ENCODE measurements around the gene AP2B1. TPM values are rescaled to one million over a fixed set of nuclear protein-coding genes. Genes with fewer than 3 reads are reported as not detected.

Gene AP2B1
- total RNA-seq, 3 donors from 2014 or later: 78.4 to 91.9 (median 88.5) TPM

DNA sequence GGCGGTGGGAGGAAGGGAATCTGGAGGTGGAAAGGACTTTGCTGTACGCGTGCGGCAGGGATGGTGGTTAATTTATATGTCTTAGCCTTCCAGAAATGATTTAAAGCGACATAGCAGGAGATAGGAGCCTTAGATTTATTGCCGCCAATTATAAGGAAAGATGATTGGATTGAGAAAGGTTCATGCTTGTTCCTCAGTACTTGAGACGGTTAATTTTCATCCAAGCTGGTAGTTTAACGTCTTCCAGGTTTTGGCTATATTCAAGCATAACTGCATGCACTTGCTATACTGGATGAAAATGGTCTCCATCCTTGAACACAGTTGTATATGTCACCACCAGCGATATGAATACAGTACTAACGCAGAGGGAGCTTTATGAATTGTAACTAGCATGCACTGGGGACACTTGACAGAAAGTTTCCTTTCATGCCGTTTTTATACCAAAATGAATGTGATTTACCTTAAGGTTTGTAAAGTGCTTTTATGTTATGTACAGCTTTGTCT, 8.1 kb upstream of the AP2B1 start:
- Histone ChIP-seq H3K27me3 (no peaks in the 10 kb centered on the region), H3K9me3 (no peaks in the 10 kb centered on the region), H3K36me3 (no peaks in the 10 kb centered on the region), H3K4me3 (peak overlapping the region; percentile 74 to 81 (median 80)), H3K27ac (peak overlapping the region; percentile 83 to 92), H3K4me1 (peaks cover 0 to 6% of the 10 kb centered on the region in 2 donors)
- TF ChIP-seq POLR2A (IDR thresholded peaks at IDR 0.05) (no peak), POLR2AphosphoS5 (IDR thresholded peaks at IDR 0.05) (no peak)
- TF ChIP-seq, protein P1, sequence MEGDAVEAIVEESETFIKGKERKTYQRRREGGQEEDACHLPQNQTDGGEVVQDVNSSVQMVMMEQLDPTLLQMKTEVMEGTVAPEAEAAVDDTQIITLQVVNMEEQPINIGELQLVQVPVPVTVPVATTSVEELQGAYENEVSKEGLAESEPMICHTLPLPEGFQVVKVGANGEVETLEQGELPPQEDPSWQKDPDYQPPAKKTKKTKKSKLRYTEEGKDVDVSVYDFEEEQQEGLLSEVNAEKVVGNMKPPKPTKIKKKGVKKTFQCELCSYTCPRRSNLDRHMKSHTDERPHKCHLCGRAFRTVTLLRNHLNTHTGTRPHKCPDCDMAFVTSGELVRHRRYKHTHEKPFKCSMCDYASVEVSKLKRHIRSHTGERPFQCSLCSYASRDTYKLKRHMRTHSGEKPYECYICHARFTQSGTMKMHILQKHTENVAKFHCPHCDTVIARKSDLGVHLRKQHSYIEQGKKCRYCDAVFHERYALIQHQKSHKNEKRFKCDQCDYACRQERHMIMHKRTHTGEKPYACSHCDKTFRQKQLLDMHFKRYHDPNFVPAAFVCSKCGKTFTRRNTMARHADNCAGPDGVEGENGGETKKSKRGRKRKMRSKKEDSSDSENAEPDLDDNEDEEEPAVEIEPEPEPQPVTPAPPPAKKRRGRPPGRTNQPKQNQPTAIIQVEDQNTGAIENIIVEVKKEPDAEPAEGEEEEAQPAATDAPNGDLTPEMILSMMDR (IDR thresholded peaks at IDR 0.05): no peak
- intact Hi-C loops (cut with DNase I; ENCODE audit: low total_unique reads): no loop called here
- DNase-seq (ENCODE audit: low spot score in 2 of 2): no peak

DNA sequence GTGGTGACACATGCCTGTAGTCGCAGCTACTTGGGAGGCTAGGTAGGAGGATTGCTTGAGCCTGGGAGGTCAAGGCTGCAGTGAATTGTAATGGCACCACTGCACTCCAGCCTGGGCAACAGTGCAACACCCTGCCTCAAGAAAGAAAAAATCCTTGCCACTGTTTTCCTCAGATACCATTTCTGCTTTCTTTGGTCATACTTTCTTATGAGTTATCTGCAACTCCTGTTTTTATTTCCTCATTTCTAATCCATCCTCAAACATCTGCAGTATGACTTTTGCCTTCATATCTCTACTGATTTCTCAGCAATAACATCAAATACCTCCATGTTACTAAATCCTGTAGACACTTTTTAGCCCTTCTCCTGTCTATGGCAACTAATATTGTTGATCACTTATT, 3.1 kb upstream of the AP2B1 start:
- H3K9me3 ChIP-seq: no peaks in the 10 kb centered on the region
- no peaks in the 10 kb centered on the region for H3K27me3 ChIP-seq
- no peak for DNase-seq (ENCODE audit: low spot score in 2 of 2)
- H3K4me1 ChIP-seq: no peaks in the 10 kb centered on the region
- no peak for TF ChIP-seq POLR2A (IDR thresholded peaks at IDR 0.05)
- TF ChIP-seq, protein P1 (IDR thresholded peaks at IDR 0.05): no peak
- TF ChIP-seq POLR2AphosphoS5 (IDR thresholded peaks at IDR 0.05): no peak
- intact Hi-C loops (cut with DNase I; ENCODE audit: low total_unique reads): no loop called here
- H3K4me3 ChIP-seq: no peak overlapping the region
- no peak overlapping the region for H3K27ac ChIP-seq
- no peaks in the 10 kb centered on the region for H3K36me3 ChIP-seq

DNA sequence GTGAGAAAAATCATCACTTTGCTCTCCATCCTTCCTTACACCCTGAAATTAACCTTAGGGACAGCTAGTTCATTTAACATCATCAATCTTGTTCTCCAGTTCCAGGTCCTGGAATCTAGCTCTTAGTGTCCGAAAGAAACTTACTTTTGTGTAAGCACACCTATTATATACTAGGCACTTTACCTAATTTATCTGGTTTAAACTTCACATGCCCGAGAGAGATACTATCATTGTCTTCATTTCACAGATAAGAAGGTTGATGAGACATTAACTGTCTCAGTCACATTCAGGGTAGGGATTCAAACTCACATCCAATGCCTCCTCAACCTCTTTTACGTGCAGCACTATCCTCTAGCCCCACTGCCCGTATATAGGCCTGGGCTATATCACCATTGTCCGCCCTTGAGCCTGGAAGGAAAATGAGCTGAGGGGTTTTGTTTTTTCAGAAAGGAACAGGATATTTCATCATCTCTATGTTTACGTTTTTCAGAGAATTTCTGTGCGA, 501 bp upstream of the AP2B1 start:
- no peaks in the 10 kb centered on the region for H3K36me3 ChIP-seq
- H3K4me1 ChIP-seq: no peaks in the 10 kb centered on the region
- TF ChIP-seq POLR2AphosphoS5 (IDR thresholded peaks at IDR 0.05) (no peak), POLR2A (IDR thresholded peaks at IDR 0.05) (no peak)
- TF ChIP-seq, protein P1 (IDR thresholded peaks at IDR 0.05): no peak
- no peaks in the 10 kb centered on the region for H3K9me3 ChIP-seq
- H3K27ac ChIP-seq: peak overlapping the region; percentile 94 to 98
- DNase-seq (ENCODE audit: low spot score in 2 of 2): no peak
- intact Hi-C loops (cut with DNase I; ENCODE audit: low total_unique reads): no loop called here
- peak overlapping the region; percentile 73 to 90 (median 79) for H3K4me3 ChIP-seq
- H3K27me3 ChIP-seq: no peaks in the 10 kb centered on the region

DNA sequence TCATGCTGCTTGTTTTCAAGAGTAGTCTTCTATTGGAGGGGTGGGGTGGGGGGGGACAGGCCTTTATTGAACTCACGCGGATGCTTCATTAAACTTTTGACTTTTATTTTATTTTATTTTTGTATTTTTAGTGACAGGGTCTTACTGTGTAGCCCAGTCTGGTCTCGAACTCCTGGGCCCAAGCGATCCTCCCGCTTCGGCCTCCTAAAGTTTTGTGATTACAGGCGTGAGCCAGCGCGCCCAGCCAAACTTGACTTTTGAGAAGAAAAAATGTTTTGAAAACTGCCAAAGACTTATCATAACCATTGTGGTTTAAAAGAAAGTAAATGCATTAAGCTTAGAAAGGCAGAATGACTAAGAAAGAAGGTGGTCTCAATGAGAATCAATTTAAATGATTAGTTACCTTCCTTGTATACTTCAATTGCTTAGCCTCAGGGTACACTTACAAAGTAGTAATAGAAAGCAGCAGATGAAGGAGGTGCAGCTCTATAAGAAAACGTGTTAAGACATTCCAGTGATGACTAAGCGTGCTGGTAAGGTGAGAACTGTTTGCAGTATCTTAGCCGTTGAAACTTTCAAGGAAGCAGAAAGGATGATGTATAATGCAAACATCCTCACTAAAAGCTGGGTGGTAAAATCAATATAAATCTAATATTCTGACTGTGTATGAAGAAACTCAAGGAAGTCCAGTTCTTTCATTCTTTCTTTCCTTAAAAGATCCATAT, 1.2 kb downstream of the AP2B1 start:
- peak overlapping the region; percentile 73 to 90 (median 79) for H3K4me3 ChIP-seq
- no peaks in the 10 kb centered on the region for H3K4me1 ChIP-seq
- DNase-seq (ENCODE audit: low spot score in 2 of 2): no peak
- peak overlapping the region in 1 of 2 donors; percentile 98 for H3K27ac ChIP-seq
- H3K9me3 ChIP-seq: no peaks in the 10 kb centered on the region
- no peaks in the 10 kb centered on the region for H3K36me3 ChIP-seq
- TF ChIP-seq POLR2A (IDR thresholded peaks at IDR 0.05) (no peak), POLR2AphosphoS5 (IDR thresholded peaks at IDR 0.05) (no peak)
- TF ChIP-seq, protein P1 (IDR thresholded peaks at IDR 0.05): no peak
- H3K27me3 ChIP-seq: no peaks in the 10 kb centered on the region
- intact Hi-C loops (cut with DNase I; ENCODE audit: low total_unique reads): no loop called here

DNA sequence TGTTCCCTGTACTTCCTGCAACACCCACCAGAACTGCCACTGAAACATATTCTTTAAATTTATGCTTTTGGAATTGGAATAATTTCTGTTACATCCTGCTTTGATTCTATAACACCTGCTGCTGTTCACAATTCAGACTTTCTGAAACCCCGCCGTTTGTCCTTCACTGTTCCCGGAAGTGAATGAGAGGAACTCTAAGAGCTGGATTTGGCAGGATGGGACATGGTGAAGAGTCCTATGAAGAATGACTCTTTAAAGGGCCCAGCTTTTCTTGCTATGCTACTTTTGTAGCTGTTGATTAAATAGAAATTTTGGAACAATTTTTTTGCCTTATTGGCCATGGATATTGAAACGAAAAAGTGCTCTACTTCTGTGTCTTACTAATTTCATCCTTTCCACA, 8.9 kb downstream of the AP2B1 start:
- Histone ChIP-seq H3K27me3 (no peaks in the 10 kb centered on the region), H3K36me3 (no peaks in the 10 kb centered on the region), H3K4me3 (no peak overlapping the region), H3K9me3 (no peaks in the 10 kb centered on the region), H3K27ac (no peak overlapping the region), H3K4me1 (no peaks in the 10 kb centered on the region)
- TF ChIP-seq POLR2AphosphoS5 (IDR thresholded peaks at IDR 0.05): no peak
- intact Hi-C loops (cut with DNase I; ENCODE audit: low total_unique reads): no loop called here
- no peak for DNase-seq (ENCODE audit: low spot score in 2 of 2)
